GM21515 (cell line): ENCODE results near the gene PPP1CC.
"Not testable (repeated sequence)": the region's sequence is repeated elsewhere in the genome, so short reads cannot be mapped to it uniquely, and the experiment has no call there.

ENCODE experiments used
- ATAC-seq: cut with Tn5 transposase; IDR thresholded peaks from one replicate; pipeline ENCODE4 v1.9.1; 2021; ENCODE audit not compliant: unreplicated experiment

PPP1CC gene

DNA sequence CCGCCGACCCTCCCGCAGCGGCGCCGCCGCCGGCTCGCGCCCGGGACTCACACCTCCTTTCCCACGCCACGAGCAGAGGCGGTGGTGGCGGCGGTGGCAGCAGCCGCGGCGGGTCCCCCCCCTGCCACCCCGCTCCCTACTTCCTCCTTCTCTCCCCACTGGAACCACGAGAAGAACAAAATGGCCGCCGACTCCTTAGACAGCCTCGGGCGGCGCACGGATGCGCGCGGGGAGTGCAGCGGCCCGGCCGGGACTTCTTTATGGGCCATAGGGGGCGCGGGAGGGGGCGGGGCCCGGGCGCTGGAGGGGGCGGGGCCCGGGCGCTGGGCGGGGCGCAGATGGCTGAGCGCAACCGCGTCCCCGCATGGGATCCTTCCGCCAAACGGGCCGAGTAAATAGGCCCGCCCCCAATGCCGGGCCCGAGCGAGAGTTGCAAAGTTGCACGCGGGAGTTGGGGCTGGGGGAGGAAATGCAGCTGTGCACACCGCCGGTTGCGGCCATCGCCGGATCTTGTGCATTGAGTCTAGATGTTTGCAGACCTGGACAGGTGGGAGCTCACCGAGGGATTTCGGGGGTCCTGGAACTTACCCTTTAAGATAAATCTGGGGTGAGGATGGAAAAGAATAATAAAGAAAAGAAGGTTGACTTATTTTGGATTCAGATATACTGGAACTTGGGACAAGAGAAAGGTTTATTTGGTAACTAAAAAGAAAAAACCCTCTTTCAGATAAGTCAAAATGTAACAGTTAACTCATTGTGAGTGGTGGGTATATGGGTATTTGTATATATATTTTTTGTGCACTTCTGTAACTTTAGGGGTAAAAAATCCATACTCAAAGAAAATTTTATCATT is at the start of gene PPP1CC:
Gene PPP1CC (minus strand): TSS at position 174 of the 853 bp plus-strand sequence. CDS start 184 bp downstream, outside the sequence.
- peak; percentile 74 for ATAC-seq

DNA sequence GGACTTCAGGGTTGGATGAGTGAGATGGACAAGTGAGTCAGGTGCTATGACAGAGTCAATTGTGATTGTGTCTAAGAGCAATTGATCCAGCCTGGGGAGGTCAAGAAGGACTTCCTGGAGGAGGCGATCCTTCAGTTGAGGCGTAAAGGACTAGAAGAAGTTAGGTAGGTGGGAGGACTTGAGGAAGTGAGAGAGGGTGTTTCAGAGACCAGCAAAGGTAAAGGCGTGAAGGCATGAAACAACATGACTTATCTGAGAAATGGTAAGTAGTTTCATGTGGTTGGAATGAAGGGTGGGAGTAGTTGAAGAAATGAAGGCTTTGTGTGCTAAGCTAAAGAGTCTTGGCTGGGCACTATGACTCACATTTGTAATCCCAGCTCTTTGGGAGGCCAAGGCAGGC is 48.9 kb upstream of the PPP1CC start:
- no peak for ATAC-seq

DNA sequence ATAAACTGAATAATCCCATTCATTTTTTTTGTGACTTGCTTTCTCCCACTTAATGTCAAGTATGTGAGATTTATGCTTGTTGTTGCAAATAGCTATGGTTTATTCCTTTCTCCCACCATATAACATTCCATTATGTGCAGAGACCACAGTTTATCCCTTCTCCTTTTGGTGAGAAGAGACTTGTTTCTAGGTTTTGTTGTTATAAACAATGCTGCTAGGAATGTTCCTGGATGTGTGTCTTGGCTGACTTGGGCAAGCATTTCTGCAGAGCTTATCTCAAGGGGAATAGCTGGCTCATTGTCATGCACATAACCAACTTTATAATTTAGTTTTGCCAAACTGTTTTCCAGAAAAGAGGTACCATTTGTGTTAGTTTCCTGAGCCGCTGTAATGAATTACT is 47.6 kb upstream of the PPP1CC start:
- ATAC-seq: no peak

DNA sequence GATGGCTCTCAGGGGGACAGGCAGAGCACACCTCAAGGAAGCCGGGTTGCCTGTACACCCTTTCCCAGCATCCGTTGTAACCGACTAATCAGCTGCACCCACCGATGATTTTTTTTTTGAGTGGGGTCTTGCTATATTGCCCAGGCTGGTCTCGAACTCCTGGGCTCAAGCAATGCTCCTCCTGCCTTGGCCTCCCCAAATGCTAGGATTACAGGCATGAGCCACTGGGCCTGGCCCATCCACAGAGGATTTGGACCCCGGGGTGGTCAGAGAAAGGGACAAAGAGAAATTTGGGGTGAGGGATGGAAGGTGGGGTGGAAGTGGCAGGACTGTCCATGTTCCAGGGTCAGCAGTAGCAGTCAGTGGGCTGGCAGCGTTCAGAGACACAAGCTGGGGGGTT is 43.3 kb upstream of the PPP1CC start:
- no peak for ATAC-seq

GRCh38 chr12:110785240-110785639 is 42.5 kb upstream of the PPP1CC start:
- ATAC-seq: no peak

DNA sequence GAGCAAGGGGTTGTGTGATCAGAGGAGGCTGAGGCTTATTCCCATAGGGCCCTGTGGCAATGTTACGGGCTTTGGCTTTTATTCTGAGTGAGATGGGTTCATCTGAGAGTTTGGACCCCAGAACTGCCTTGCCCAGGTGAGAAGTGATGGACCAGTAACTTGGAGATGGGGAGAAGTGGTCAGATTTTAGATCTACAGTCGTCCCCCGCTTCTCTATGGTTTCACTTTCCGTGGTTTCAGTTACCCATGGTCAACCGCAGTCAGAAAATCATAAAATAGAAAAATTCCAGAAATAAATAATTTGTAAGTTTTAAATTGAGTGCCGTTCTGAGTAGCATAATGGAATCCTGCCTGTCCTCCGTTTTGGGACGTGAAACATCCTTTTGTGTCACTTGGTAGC is 40.2 kb upstream of the PPP1CC start:
- no peak for ATAC-seq

DNA sequence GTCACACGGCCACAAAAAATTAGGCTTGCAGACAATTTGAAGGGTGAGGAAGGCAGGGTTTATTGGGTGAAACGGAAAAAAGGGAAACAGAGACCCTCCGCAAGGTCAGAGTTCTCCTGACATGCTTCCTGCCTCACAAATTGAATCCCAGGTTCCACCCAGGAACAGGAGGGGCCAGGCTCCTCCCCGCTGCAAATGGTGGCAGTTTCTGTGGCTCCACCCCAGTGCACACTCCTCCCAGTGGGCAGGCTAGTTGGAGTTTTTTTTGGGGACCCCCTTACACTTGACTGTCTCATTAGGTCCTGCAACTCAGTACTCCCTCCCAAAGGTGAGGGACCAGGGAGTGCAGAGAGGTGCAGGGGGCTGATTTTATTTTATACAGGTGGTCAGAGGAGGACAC is 39.4 kb upstream of the PPP1CC start:
- ATAC-seq: no peak

DNA sequence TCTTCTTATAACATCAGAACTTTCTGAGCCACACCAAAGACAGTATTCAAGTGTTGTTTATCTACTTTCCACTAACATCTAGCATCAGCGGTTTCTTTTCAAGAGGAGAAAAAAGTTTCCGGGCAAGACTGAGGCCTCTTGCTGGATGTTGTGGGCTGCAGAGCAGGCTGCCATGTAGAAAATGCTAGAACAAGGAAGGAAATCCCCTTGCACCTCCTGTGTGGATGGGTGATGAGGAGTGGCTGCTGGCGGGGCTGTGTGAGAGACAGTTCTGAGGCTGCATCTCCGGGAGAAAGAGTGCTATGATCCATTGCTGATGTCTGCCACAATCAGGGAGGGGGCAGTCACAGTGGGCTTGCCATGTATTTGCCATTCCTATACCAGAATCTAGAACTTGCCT is 37.8 kb upstream of the PPP1CC start:
- no peak for ATAC-seq

DNA sequence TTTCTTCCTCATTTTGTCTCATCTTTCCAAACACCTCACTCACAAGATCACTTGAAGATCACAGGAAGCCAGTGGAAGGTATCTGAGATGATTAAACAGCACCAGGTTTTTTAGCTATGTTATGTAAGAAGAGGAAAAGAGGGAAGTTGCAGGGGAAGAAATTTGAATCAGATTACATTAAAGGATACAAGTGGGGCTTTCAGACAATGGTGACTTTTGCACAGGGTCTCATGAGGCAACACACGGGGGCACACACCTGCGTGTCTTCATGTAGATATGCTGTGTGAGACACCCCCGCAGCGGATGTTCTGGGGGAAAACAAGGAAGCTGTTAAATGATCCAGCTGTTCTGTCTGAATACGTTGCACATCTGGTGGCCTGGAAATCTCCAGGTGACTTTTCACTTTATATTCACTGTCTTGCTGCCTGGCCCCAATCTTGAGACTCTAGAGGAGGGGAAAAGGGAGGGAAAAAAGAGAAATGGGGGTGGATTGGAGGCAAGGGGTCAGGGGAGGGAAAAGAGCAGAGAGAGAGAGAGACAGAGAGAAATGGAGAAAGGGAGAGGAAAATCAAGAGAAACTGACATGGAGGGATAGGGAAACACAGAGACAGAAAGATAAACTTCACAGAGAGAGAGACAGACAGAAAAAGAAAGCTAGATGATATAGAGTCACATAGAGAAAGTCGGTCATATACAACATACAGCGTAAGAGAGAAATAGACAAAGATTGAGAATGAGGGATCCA is 36.3 kb upstream of the PPP1CC start:
- no peak for ATAC-seq

GRCh38 chr12:110776410-110776809 is 33.7 kb upstream of the PPP1CC start:
- ATAC-seq: peak; percentile 94

DNA sequence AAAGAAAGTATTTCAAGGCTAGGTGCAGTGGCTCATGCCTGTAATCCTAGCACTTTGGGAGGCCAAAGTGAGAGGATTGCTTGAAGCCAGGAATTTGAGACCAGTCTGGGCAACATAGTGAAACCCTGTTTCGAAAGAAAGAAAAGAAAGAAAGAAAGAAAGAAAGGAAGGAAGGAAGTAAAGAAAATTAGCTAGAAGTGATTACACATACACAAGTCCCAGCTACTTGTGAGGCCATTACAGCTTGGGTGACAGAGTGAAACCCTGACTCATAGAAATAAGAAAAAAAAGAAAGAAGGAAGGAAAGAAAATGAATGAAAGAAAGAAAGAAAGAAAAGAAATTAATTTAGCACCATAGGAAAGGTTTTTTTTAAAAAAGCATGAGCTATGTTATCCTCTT is 33.3 kb upstream of the PPP1CC start:
- no peak for ATAC-seq

- ATAC-seq: no peak
Measured at GRCh38 chr12:110774824-110775223, 32.1 kb upstream of the PPP1CC start.

DNA sequence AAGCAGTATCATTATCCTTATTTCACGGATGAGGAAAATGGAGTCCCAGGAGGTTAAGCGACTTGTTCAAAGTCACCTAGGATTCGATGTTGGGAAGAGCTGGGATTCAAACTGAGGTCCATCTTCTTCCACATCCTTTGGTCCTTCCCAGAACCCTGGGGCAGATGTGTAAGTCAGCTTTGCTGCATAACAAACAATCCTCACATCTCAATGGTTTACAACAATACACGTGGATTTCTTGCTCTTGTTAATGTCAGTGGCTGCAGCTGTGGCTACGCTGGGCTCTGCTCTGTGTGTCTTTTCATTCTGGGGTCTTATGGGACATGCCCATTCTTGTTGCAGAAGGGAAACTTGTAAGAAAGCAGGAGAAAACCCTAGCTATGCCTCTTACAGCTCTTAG is 26.3 kb upstream of the PPP1CC start:
- ATAC-seq: no peak

DNA sequence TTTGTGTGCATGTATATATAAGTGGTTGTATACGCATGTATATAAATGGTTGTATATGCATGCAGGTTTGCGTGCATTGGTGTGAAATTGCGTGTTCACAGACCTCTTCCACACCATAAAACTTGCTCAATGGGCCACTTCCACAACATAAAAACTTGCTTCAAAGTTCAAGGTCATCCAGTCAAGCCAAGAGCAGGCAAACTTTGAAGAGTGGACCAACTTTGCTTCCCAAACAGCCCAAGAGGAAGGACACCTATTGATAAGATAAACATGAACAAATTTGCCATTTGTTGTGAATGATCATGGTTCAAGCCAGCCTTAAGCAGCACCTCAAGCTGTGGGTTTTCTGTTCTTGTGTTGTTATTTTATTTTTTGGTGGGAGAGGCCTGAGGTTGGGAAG is 25.2 kb upstream of the PPP1CC start:
- no peak for ATAC-seq

GRCh38 chr12:110766311-110767154 is 23.8 kb upstream of the PPP1CC start:
- no peak for ATAC-seq

DNA sequence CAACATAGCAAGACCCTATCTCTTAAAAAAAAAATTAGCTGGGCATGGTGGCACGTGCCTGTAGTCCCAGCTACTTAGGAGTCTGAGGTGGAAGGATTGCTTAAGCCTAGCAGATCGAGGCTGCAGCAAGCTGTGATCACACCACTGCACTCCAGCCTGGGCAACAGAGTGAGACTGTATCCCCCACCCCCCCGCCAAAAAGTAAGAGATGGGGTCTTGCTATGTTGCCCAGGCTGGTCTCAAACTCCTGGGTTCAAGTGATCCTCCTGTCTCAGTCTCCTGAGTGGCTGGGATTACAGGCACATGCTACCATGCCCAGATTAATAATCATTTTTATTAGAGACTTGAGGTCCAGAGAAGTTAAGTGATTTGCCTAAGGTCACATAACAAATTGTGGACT is 22.9 kb upstream of the PPP1CC start:
- not testable (repeated sequence) for ATAC-seq

- ATAC-seq: no peak
Measured at GRCh38 chr12:110765111-110765510, 22.4 kb upstream of the PPP1CC start.

DNA sequence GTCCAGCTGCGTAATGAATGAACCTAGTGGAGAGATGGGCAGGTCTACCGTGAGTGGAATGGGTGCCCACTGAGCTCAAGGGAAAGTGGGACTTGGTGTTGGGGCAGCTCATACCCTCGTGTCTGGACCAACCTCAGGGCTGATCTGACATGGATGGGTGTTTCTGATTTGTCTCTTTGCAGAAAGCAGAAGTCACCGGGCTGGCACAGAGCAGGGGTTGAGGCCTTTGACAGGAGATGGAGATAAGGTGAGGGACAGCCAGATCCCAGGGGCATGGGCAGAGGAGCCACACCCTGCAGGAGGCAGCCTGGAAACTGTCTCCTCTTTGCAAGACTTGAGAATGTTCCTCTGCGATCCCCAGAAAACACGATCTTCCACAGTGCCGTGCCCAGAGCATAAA is 20.9 kb upstream of the PPP1CC start:
- no peak for ATAC-seq

DNA sequence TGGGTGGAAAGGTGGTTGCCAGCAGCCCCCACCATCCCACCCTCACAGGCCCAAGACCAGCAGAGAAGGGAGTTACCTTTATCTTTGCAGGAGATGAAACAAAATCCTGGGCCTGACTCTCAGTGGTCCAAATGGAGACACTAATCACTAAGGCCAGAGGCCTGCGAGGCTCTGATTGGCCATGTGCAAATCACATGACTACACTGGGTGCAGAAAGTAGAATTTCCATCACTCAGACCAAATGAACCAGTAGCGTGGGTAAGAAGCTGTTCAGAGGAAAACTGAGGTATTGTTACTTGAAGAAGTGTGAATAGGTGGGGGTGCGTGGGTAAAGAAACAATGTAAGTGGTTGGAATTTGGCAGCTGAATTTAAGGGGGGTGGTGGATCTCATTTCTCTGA is 20.2 kb upstream of the PPP1CC start:
- no peak for ATAC-seq

DNA sequence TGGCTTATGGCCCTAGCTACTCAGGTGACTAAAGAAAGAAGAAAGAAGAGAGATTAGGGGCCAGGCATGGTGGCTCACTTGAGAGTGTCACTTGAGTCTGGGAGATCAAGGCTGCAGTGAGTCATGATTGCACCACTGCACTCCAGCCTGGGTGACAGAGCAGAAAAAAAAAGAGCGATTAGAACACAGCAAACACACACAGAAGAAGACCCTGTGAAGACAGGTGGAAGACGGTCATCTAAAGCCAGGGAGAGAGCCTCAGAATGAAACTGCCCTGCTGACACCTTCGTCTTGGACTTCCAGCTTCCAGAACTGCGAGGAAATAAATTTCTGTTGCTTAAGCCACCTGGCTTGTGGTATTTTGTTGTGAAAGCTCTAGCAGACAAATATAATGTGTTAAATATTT is 17.5 kb upstream of the PPP1CC start:
- ATAC-seq: no peak

GRCh38 chr12:110758922-110759321 is 16.2 kb upstream of the PPP1CC start:
- no peak for ATAC-seq
